Superior temporal gyrus (tissue), 1 donor: Measurements from ENCODE around the gene SLC6A17.

Source experiments
- DNase-seq: peaks from one replicate; pipeline ENCODE4 v3.0.0-alpha.2; 2016; ENCODE audit errors: extremely low spot score

Gene SLC6A17

GRCh38 chr1:110203021-110203661 is 52.8 kb downstream of the SLC6A17 start:
- peak; percentile 87 for DNase-seq

DNA sequence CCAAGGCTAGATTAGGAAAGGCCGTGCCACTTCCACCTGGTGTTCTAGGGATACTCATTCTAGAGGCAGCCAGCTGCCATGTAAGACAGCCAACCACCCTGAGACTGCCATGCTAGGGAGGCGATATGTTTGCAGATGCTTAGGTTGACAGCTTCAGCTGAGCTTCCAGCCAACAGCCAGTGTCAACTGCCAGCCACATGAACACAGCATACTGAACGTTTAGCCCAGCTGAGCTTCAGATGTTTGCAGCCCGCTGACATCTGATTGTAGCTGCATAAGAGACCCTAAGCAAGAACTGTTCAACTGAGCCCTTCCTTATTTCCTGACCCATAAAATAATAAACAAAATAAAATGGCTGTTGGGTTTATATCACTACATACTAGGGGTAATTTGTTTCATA is 54.9 kb downstream of the SLC6A17 start:
- DNase-seq, result no peak

GRCh38 chr1:110205591-110206155 is 55.4 kb downstream of the SLC6A17 start:
- DNase-seq, result no peak

- no peak for DNase-seq
Measured at GRCh38 chr1:110206261-110206920, 56.1 kb downstream of the SLC6A17 start.

- DNase-seq, result peak; percentile 80
Measured at GRCh38 chr1:110207831-110208230, 57.5 kb downstream of the SLC6A17 start.

DNA sequence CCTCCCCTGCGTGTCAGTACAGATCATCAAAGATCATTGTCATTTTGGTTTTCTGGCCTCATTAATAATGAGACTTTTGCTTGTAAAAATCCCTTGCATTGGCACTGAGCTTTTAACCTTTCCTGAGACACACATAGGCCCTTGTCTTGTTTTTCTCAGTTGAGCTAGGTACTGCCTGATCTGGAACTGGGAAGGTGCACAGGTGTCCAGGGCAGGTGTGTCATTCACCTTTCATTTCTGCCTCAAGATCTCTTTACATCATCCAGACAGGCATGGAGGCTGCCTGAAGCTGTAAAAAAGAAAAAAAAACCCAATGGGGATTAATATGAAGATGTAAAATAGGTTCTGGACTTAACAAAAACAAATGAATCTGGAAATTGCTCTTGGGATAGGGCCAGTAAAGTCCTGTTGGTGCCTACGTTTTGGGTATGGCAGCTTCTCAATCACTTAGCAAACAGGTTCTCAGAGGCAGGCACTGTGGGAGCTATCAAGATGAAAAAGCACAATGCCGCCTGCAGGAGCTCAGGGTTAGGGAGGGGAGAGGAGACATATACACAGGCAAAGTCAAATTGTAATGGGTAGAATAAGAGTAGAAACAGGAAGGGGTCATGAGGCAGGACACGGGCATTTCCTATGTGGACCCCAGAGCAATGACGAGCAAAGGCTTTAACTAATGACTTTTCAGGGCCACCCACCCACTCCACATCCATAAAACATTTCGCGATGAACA is 58.8 kb downstream of the SLC6A17 start:
- no peak for DNase-seq

- peak; percentile 36 for DNase-seq
Measured at GRCh38 chr1:110209715-110210603, 59.7 kb downstream of the SLC6A17 start, which contains the start of gene KCNC4. TSS of gene KCNC4 (plus strand) at chr1:110210314. CDS start at chr1:110211500, 1,186 bp downstream.

DNA sequence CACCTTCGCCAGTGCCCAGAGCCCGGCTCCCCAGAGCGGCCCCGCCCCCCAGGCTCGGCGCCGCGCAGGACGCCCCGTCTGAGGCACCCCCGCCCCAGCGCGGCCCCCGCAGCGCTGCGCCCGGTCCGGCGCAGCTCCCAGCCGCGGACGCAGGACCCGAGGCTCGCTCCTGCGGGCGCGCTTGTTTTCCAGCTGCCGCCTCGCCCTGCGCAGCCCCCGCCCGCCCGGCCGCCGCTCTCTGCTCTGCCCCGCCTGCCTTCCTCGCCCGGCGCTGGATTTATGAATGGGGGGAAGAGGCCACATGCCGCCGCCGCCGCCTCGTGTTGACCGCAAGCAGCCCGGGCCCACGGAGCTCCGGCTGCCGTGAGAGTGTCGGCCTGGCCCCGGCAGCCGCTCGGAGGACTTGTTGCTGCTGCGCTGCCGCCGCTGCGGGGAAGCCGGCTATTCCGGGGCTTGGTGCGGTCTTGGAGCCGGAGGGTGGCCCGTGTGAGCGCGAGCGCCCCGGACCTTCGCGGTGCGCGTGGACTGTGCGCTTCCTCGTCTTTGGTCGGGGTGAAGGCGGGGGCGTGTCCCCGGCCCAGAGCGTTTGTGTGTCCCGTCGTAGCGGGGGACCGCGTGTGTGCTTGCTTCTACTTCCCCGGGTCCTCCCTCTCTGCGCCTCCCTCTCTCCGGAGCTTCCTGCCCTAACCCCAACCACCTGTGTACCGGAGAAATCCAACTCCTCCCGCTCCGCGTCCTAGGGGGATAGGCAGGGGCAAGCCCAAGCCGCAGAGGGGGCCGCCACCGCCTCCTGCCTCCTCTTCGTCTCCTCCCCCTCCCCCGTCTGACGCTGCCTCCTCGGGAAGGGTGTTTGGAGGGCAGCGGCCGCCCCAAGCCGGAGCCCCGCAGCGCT is 60.6 kb downstream of the SLC6A17 start:
- DNase-seq, result no peak

DNA sequence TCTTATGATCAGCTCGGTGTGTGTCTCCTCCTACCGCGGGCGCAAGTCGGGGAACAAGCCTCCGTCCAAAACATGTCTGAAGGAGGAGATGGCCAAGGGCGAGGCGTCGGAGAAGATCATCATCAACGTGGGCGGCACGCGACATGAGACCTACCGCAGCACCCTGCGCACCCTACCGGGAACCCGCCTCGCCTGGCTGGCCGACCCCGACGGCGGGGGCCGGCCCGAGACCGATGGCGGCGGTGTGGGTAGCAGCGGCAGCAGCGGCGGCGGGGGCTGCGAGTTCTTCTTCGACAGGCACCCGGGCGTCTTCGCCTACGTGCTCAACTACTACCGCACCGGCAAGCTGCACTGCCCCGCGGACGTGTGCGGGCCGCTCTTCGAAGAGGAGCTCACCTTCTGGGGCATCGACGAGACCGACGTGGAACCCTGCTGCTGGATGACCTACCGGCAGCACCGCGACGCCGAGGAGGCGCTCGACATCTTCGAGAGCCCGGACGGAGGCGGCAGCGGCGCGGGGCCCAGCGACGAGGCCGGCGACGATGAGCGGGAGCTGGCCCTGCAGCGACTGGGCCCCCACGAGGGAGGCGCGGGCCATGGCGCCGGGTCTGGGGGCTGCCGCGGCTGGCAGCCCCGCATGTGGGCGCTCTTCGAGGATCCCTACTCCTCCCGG is 61.3 kb downstream of the SLC6A17 start:
- no peak for DNase-seq

DNA sequence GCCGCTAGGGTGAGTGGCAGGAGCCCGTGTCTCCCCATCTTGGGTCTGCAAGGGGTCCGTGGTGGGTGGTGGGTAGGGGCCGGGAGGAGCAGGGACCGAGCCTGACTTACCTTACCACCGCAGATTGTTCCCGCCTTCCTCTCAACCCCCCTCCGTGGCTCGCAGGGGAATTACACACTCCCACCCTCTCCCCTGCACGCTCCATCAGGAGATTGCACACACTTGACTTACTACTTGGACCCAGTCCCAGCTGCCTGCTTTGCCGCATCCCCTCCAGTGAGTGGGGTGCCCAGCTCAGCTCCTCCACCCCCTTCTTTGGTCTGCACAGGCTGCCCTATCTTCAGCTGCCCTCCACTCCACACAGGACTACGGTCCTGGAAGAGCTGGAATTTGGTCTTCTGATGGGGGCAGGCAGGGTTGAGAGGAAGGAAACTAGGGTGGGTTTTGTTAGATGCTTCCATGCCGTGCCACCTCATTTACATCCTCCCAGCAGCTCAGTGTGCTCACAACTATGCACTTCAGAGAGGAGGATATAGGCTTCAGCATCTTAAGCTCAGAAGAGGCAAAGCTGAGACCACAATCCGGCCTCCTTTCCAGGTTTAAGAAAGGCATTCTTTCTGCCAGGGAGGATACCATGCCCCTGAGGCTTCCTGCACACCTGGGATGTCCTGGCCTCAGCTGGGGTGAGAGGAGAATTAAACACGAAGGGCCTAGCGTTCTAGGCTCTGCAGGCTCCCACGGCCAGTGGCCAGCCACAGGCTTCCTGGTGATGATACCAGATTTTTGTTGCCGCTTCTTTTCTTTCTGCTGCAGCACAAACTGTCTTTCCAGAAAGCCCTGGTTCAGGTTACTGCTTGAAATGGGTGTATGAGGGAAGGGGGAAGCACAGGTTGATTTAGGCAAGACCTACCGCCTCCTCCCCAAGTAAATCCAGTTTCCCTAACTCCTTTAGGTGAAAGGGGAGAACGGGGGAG is 62.2 kb downstream of the SLC6A17 start:
- DNase-seq, result peak; percentile 37

DNA sequence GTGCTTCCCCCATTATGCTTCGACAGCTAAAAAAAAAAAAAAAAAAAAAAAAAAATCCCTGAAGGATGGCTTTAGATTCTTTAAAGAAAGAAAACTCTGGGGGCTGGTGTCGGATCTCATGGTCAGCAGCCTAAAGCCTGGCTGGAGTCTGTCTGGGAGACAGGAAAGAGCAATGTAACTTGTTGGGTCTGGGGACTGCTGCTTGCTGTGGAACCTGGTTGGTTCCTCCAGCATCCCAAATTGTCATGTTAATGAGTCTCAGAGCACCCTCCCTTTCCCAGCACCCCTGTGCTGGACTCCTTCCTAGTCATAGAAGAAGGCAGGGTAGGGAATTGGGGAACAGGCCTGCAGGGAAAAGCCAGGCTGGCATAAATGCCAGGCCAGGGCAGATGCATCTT is 62.8 kb downstream of the SLC6A17 start:
- no peak for DNase-seq

DNA sequence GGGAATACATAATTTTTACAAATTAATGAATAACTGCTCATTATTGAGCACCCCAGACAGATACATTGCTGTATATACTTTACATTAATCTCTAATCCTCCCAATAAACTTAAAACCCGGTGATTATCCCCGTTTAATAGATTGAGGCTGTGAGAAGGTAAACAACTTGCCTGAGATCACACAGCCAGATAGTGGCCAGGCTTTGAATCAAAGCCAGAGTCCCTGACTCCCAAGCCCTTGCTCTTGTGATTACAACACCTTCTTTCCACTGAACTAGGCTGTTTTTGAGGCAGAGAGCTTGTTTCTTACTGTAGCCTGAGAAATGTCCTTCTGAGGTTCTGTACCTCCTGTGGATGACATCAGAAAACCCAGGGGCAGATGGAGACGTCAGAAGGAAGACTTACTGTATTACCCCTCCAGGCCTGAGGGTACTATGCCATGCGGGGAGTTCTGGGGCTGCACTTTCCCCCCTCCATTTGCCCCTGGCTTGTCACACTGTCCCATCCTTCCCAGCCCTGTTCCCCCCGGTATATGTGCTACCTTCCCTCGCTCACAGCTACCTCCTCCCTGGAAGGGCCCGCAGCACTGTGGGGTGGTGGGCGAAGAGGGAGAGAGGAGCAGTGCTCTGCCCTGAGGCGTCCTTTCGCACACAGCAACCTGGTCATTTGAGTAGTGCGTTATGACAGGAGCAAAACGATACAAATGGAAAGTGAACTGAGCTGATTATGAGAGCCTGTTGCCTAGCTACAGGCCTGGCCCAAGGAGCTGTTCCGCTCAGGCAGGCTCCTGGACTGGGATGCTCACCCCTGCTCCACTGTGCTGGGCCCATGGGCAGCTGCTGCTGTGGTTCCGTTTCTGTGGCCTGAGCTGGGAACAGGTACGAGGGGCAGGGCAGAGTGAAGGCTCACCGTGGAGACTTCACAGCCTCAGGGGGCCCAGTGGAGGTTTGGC is 64.4 kb downstream of the SLC6A17 start:
- DNase-seq, result peak; percentile 31

- no peak for DNase-seq
Measured at GRCh38 chr1:110215621-110216515, 65.6 kb downstream of the SLC6A17 start.

DNA sequence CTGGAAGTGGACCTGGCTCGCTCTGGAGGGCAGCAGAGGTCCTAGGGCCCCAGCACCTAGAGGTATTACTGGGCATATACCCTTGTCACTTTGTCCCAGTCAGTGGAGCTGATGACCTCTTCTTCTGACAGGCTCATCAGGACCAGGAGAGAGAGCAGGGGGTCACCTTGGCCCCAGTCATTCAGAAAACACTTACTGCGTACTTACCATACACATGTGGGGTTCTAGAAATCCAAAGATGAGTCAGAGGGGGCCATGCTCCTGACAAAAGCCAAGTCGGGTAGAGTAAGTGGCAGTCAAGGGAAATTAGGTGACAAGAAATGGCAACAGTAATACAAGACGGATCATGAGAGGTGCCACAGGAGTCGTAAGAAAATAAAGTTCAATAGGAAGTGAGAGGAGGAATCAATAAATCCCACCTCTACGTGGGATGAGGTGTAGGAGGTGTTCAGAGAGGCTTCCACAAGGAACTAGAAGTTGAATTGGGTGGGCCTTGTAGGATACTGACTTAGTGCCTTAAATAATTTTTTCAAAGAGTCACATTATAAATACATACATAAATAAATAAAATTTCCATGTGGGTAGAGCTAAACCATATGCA is 66.7 kb downstream of the SLC6A17 start:
- DNase-seq, result no peak

DNA sequence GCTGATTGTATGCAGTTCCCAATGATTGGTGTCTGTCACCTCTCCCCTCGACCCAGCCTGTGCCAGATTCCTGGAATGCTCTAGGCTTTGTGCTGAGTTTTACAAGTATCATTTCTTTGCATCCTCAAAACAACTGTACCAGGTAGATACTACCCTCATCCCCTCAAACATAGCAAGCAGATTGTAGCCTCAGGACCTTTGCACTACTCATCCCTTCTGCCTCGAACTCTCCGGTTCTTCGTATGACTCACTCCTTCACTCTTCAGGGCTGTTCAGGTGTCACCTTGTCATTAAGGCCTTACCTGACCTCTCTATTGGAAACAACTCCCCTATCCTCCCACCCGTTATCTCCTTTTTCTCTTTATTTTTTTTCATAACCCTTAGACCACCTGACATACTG is 67.8 kb downstream of the SLC6A17 start:
- no peak for DNase-seq

- no peak for DNase-seq
Measured at GRCh38 chr1:110218739-110219138, 68.4 kb downstream of the SLC6A17 start.
